Retinal pigment epithelial cell (primary cell): Measurements from ENCODE around the gene EMILIN2.

Experiments used
- DNase-seq: peaks from one replicate; pipeline ENCODE4 v3.0.0-alpha.2; 2010; ENCODE audit warnings: low read depth
- H3K4me3 ChIP-seq: 2 replicates; pipeline ENCODE4 v1.5.1; 2011; ENCODE audit warnings: mild to moderate bottlenecking, low read length, control low read depth, moderate library complexity
- CTCF ChIP-seq: conservative IDR thresholded peaks from 2 replicates; pipeline ENCODE4 v1.5.1; 2011; ENCODE audit warnings: low read depth, low read length, control low read depth, inconsistent platforms

EMILIN2 gene

DNA sequence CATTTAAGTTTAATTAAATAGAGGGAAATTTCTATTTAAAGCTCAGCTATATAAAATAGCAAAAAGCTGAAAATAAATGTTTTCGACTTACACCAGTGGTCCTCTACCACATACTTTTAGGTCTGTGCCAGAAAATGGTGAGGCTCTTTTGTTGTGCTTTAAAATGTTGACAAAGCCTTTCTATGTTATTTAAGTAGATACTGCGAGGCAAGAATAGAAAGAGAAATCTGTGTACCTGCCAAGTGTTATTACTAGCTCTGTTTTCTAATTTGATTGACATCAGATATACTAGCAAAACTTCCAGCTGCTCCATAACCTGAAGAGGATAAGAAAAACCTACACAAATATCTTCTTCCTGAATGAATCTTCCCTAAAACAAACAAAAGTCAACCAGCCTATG, 112.5 kb downstream of the EMILIN2 start:
- no peak overlapping the region for H3K4me3 ChIP-seq
- TF ChIP-seq CTCF: no peak
- DNase-seq: no peak

GRCh38 chr18:2960983-2961696, 114.3 kb downstream of the EMILIN2 start:
- TF ChIP-seq CTCF: no peak
- no peak overlapping the region for H3K4me3 ChIP-seq
- DNase-seq: no peak

DNA sequence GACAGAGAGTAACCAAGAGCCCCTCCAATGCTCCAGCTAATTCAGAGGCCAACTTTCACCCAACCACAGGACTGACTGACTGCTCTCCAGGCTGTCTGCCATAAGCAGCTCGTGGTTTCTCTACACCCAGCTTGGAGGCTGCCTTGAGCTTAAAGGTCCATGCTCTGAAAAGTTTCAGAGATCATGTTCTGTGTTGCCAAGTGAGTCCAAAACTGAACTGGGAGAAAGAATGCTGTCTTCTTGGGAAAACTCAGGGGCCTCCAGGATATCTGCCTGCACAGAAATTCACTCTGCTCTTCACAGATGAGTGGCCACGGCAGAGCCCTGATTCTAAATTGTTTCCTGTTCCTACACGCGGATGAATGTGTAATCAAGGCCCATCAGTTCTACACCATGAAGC, 115.0 kb downstream of the EMILIN2 start:
- no peak for DNase-seq
- no peak for TF ChIP-seq CTCF
- no peak overlapping the region for H3K4me3 ChIP-seq

GRCh38 chr18:2963048-2963447, 116.2 kb downstream of the EMILIN2 start:
- no peak for DNase-seq
- no peak for TF ChIP-seq CTCF
- no peak overlapping the region for H3K4me3 ChIP-seq

- no peak overlapping the region for H3K4me3 ChIP-seq
- TF ChIP-seq CTCF: no peak
Observed at GRCh38 chr18:2964361-2965010, 117.7 kb downstream of the EMILIN2 start.

More at GRCh38 chr18:2964361-2965010, 117.7 kb downstream of the EMILIN2 start:
- no peak for DNase-seq
